Measurements from ENCODE around the gene FBLN2. TPM values are rescaled to one million over a fixed set of nuclear protein-coding genes. Genes with fewer than 3 reads are reported as not detected.

FBLN2 gene
- total RNA-seq, 2 donors from 2014 or later = 12.8 to 318 TPM

GRCh38 chr3:13539671-13540070 lies 9.3 kb upstream of the FBLN2 start:
- Histone ChIP-seq H3K9me3 (no peaks in the 10 kb centered on the region), H3K36me3 (no peaks in the 10 kb centered on the region), H3K4me3 (no peak overlapping the region), H3K27ac (no peak overlapping the region), H3K27me3 (replicated peaks; ENCODE audit: insufficient read depth) (no peaks in the 10 kb centered on the region), H3K4me1 (replicated peaks) (no peaks in the 10 kb centered on the region)
- TF ChIP-seq CTCF (IDR thresholded peaks at IDR 0.05) = no peak
- no peak for TF ChIP-seq POLR2A (IDR thresholded peaks at IDR 0.05)
- TF ChIP-seq POLR2AphosphoS5 (IDR thresholded peaks at IDR 0.05) = no peak
- intact Hi-C loops (cut with DNase I) = no loop called here
- DNase-seq (ENCODE audit: low spot score) = no peak
- 80% methylated on average over 8 of the region's 8 CpGs for WGBS

- Histone ChIP-seq H3K36me3 (no peaks in the 10 kb centered on the region), H3K4me3 (no peak overlapping the region), H3K27ac (no peak overlapping the region), H3K27me3 (replicated peaks; ENCODE audit: insufficient read depth) (no peaks in the 10 kb centered on the region), H3K9me3 (no peaks in the 10 kb centered on the region), H3K4me1 (replicated peaks) (no peaks in the 10 kb centered on the region)
- DNase-seq (ENCODE audit: low spot score) = no peak
- TF ChIP-seq POLR2A (IDR thresholded peaks at IDR 0.05) = no peak
- no peak for TF ChIP-seq CTCF (IDR thresholded peaks at IDR 0.05)
- TF ChIP-seq POLR2AphosphoS5 (IDR thresholded peaks at IDR 0.05) = no peak
- whole genome bisulfite sequencing = 70% methylated on average over 4 of the region's 4 CpGs
- intact Hi-C loops (cut with DNase I) = no loop called here
Measured at GRCh38 chr3:13540297-13540995, 8.5 kb upstream of the FBLN2 start.

GRCh38 chr3:13541691-13542090 lies 7.2 kb upstream of the FBLN2 start:
- no peak for DNase-seq (ENCODE audit: low spot score)
- H3K4me1 ChIP-seq (replicated peaks) = no peaks in the 10 kb centered on the region
- H3K36me3 ChIP-seq = no peaks in the 10 kb centered on the region
- no peak overlapping the region for H3K27ac ChIP-seq
- TF ChIP-seq CTCF (IDR thresholded peaks at IDR 0.05) = no peak
- TF ChIP-seq POLR2A (IDR thresholded peaks at IDR 0.05) = no peak
- no peak for TF ChIP-seq POLR2AphosphoS5 (IDR thresholded peaks at IDR 0.05)
- H3K9me3 ChIP-seq = no peaks in the 10 kb centered on the region
- H3K4me3 ChIP-seq = no peak overlapping the region
- intact Hi-C loops (cut with DNase I) = no loop called here
- H3K27me3 ChIP-seq (replicated peaks; ENCODE audit: insufficient read depth) = no peaks in the 10 kb centered on the region
- WGBS = 60% methylated on average over 3 of the region's 3 CpGs

- no peak overlapping the region for H3K27ac ChIP-seq
- H3K36me3 ChIP-seq = no peaks in the 10 kb centered on the region
- H3K4me1 ChIP-seq (replicated peaks) = no peaks in the 10 kb centered on the region
- H3K27me3 ChIP-seq (replicated peaks; ENCODE audit: insufficient read depth) = no peaks in the 10 kb centered on the region
- intact Hi-C loops (cut with DNase I) = no loop called here
- no peak for TF ChIP-seq POLR2A (IDR thresholded peaks at IDR 0.05)
- no peak for TF ChIP-seq CTCF (IDR thresholded peaks at IDR 0.05)
- TF ChIP-seq POLR2AphosphoS5 (IDR thresholded peaks at IDR 0.05) = no peak
- H3K4me3 ChIP-seq = no peak overlapping the region
- no peak for DNase-seq (ENCODE audit: low spot score)
- WGBS = 78% methylated on average over 3 of the region's 3 CpGs
- no peaks in the 10 kb centered on the region for H3K9me3 ChIP-seq
Measured at GRCh38 chr3:13542142-13542541, 6.8 kb upstream of the FBLN2 start.

- Histone ChIP-seq H3K4me3 (no peak overlapping the region), H3K27me3 (replicated peaks; ENCODE audit: insufficient read depth) (no peaks in the 10 kb centered on the region), H3K27ac (no peak overlapping the region), H3K9me3 (no peaks in the 10 kb centered on the region), H3K36me3 (no peaks in the 10 kb centered on the region), H3K4me1 (replicated peaks) (no peaks in the 10 kb centered on the region)
- TF ChIP-seq POLR2AphosphoS5 (IDR thresholded peaks at IDR 0.05) (no peak), POLR2A (IDR thresholded peaks at IDR 0.05) (no peak), CTCF (IDR thresholded peaks at IDR 0.05) (no peak)
- WGBS = 90% methylated on average over 5 of the region's 5 CpGs
- no peak for DNase-seq (ENCODE audit: low spot score)
- intact Hi-C loops (cut with DNase I) = no loop called here
Measured at GRCh38 chr3:13543253-13543652, 5.7 kb upstream of the FBLN2 start.
